Measurements from ENCODE around the gene ZNF440. TPM values are rescaled to one million over a fixed set of nuclear protein-coding genes. Genes with fewer than 3 reads are reported as not detected.

The ZNF440 gene
- polyA plus RNA-seq, 2 of the 4 experiments (the other 2 are of a cell fraction) = 0.03 TPM; not detected in 1

- ATAC-seq = no peak
- Histone ChIP-seq H3K4me3 (no peak overlapping the region), H3K27ac (no peak overlapping the region), H3K9me3 (peaks cover 10% of the 10 kb centered on the region; the same call in 2 of the 3 replicates), H3K4me2 (no peak overlapping the region), H3K4me1 (no peaks in the 10 kb centered on the region)
- WGBS (ENCODE audit: missing lambda C conversion rate) = 0% methylated on average over 1 of the region's 1 CpG
- TF ChIP-seq NFE2L2 (conservative IDR thresholded peaks at IDR 0.05; ENCODE audit: low read length) = no peak
- no peak for TF ChIP-seq PHF8 (IDR thresholded peaks at IDR 0.05; ENCODE audit: borderline replicate concordance, low read depth)
- TF ChIP-seq SMC3 (IDR thresholded peaks at IDR 0.05) = no peak
- no peak for TF ChIP-seq FOSB (CRISPR knock-in tag; IDR thresholded peaks at IDR 0.05)
- no peak for TF ChIP-seq HMGXB4 (CRISPR knock-in tag; IDR thresholded peaks at IDR 0.05; ENCODE audit: borderline replicate concordance)
- no peak for TF ChIP-seq HES2 (IDR thresholded peaks at IDR 0.05)
- TF ChIP-seq USF2 (IDR thresholded peaks at IDR 0.05) = no peak
- TF ChIP-seq TP53 (CRISPR knock-in tag; IDR thresholded peaks at IDR 0.05) = no peak
- TF ChIP-seq CHD2 (IDR thresholded peaks at IDR 0.05; ENCODE audit: low read length, partially characterized antibody) = no peak
- no peak for TF ChIP-seq HOXB5 (CRISPR knock-in tag; IDR thresholded peaks at IDR 0.05)
- TF ChIP-seq CTCF (IDR thresholded peaks at IDR 0.05) = no peak
- TF ChIP-seq HOXB13 (CRISPR knock-in tag; IDR thresholded peaks at IDR 0.05; ENCODE audit: low read depth) = no peak
- TF ChIP-seq NR3C1 (IDR thresholded peaks at IDR 0.05) = no peak
- TF ChIP-seq FOXS1 (CRISPR knock-in tag; IDR thresholded peaks at IDR 0.05) = no peak
- TF ChIP-seq EHF (CRISPR knock-in tag; IDR thresholded peaks at IDR 0.05) = no peak
- TF ChIP-seq RFX5 (IDR thresholded peaks at IDR 0.05) = no peak
- TF ChIP-seq RARB (CRISPR knock-in tag; IDR thresholded peaks at IDR 0.05) = no peak
- TF ChIP-seq CBX2 (IDR thresholded peaks at IDR 0.05; ENCODE audit: borderline replicate concordance, low read depth) = no peak
- no peak for TF ChIP-seq POLR2A (IDR thresholded peaks at IDR 0.05; ENCODE audit: low read length)
- ChIA-PET POLR2A (no interaction called here), CTCF (no interaction called here)
- FAIRE-seq = no peak
- no peak for DNase-seq (ENCODE audit: low read depth in 1 of 2, low spot score in 1 of 2)
Observed at GRCh38 chr19:11783767-11784166, 30.3 kb upstream of the ZNF440 start.

DNA sequence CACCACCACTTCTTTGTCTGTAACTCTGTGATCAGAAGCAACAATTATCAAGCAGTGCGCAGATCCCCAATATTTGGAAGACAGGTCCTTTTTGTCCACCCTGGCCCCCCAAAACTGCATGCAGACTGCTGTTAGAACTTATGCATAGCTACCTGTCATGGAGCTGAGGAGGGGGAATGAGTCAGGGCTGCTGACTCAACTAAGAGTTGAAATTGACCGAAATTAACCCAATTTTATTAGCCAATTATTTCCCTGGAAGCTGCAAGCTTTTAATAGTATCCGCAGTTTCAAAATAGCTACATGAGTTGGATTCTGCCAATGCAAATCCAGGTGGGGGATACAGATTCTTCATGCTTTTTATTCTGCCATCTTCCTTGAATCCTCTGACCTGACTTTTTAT is 29.7 kb upstream of the ZNF440 start:
- Histone ChIP-seq H3K4me3 (no peak overlapping the region), H3K4me1 (no peaks in the 10 kb centered on the region), H3K4me2 (no peak overlapping the region), H3K27ac (no peak overlapping the region), H3K9me3 (peaks cover 10% of the 10 kb centered on the region; the same call in 1 of the 3 replicates)
- ChIA-PET CTCF (no interaction called here), POLR2A (no interaction called here)
- no peak for FAIRE-seq
- 43% methylated on average over 3 of the region's 3 CpGs for WGBS (ENCODE audit: missing lambda C conversion rate)
- no peak for ATAC-seq
- DNase-seq (ENCODE audit: low read depth in 1 of 2, low spot score in 1 of 2) = no peak
- TF ChIP-seq JUN (IDR thresholded peaks at IDR 0.05) (no peak), MAZ (IDR thresholded peaks at IDR 0.05; ENCODE audit: borderline replicate concordance, low read depth, low read length) (no peak), NFE2L2 (conservative IDR thresholded peaks at IDR 0.05; ENCODE audit: low read length) (no peak), HES2 (IDR thresholded peaks at IDR 0.05) (no peak), ZC3H11A (IDR thresholded peaks at IDR 0.05) (no peak), HOXB13 (CRISPR knock-in tag; IDR thresholded peaks at IDR 0.05; ENCODE audit: low read depth) (no peak), HDAC2 (IDR thresholded peaks at IDR 0.05) (no peak), SMC3 (IDR thresholded peaks at IDR 0.05) (no peak), BHLHE40 (IDR thresholded peaks at IDR 0.05; ENCODE audit: low read depth, low read length) (no peak), HOXB5 (CRISPR knock-in tag; IDR thresholded peaks at IDR 0.05) (no peak), TFCP2L1 (CRISPR knock-in tag; IDR thresholded peaks at IDR 0.05) (no peak), HMGXB4 (CRISPR knock-in tag; IDR thresholded peaks at IDR 0.05; ENCODE audit: borderline replicate concordance) (no peak), HEYL (CRISPR knock-in tag; IDR thresholded peaks at IDR 0.05) (no peak), FOSL2 (IDR thresholded peaks at IDR 0.05) (no peak), FOSL2 (CRISPR knock-in tag; IDR thresholded peaks at IDR 0.05) (no peak), CHD2 (IDR thresholded peaks at IDR 0.05; ENCODE audit: low read length, partially characterized antibody) (no peak), JUNB (IDR thresholded peaks at IDR 0.05) (no peak), KDM5A (IDR thresholded peaks at IDR 0.05) (no peak), MYC (IDR thresholded peaks at IDR 0.05; ENCODE audit: borderline replicate concordance, low read length) (no peak), ELK1 (IDR thresholded peaks at IDR 0.05; ENCODE audit: low read depth, low read length) (no peak)
